ENCODE data around the gene LZTS2.

- TF ChIP-seq ZNF37A (tag by site-specific recombination; IDR thresholded peaks at IDR 0.05) (no peak), ZBTB8A (tag by site-specific recombination; IDR thresholded peaks at IDR 0.05) (no peak)
Observed at GRCh38 chr10:101014966-101015581, 15.5 kb downstream of the LZTS2 start.
